Dedifferentiated amniotic fluid mesenchymal stem cell (primary cell): ENCODE measurements around the gene FABP2.
"Not testable (repeated sequence)": the region's sequence is repeated elsewhere in the genome, so short reads cannot be mapped to it uniquely, and the experiment has no call there.

Experiments
- DNase-seq: peaks from one replicate; pipeline ENCODE4 v3.0.0-alpha.2; 2016; ENCODE audit errors: extremely low spot score

Gene FABP2

GRCh38 chr4:119310826-119311225 lies 11.1 kb downstream of the FABP2 start:
- no peak for DNase-seq

DNA sequence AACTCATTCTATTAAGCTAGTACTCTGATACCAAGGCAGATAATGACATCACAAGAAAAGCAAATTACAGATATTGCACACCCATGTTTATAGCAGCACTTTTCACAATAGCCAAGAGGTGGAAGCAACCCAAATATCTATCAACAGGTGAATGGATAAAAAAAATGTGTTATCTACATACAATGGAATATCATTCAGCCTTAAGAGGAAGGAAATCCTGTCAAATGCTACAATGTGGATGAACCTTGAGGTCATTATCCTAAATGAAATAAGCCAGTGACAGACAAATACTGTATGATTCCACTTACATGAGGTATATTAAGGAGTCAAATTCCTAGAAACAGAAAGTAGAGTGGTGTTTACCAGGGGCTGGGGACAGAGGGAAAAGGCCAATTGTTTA lies 14.3 kb downstream of the FABP2 start:
- no peak for DNase-seq

GRCh38 chr4:119304431-119304830 lies 17.5 kb downstream of the FABP2 start:
- no peak for DNase-seq

DNA sequence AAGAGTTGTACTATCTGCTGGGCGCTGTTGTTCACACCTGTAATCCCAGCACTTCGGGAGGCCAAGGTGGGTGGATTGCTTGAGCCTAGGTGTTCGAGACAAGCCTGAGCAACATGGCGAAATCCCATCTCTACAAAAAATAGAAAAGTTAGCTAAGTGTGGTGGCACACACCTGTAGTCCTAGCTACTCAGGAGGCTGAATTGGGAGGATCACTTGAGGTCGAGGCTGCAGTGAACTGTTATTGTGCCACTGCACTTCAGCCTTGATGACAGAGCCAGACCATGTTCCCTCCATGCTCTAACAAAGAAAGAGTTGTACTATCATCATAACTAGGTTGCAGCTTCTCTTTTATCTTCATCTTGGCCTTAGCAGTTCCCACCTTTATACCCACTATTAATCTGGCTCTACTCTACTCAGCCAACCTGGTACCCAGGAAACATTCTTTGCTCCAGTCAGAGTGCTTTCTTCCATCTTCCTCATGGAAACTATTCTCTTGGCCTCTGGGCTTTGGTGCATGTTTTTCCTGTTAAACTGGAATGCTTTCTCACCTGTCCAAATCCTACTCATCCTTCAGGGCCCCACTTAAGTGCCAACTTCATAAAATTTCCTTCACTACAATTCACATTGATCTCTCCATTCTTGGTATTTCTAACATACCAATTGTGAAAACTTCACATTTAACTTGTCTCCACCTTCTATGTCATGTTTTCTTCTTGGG lies 18.2 kb downstream of the FABP2 start:
- DNase-seq = no peak

DNA sequence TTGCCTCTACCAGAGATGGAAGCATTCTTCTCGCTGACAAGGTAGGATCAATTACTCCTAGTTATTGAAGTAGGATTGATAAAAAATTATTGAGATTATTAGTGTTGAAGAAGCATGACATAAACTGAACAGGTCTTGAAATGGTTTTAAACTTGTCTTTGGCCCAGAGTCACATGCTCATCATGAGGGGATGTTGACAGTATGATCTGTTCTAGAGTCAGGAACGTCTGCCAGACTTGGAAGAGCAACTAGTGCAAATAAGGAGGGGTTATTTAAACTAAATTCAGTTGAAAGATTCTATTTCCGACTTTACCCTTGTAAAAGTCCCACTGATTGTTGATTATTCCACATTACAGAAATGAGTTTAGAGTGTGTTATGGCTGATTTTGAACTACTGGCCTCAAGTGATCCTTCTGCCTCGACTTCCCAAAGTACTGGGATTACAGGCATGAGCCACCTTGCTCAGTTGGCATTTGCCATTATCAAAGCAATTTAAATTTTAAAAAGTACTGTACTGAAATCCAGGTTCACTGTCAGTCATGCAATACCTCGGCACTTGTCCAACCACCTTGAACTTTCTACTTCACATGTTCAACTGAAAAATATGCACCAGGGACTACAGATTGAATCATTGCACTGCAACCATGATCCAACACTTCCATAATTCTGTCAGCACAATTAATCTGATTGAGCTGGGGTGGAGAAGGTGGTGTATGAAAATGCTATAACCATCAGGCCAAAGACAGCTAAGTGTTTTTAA lies 19.7 kb downstream of the FABP2 start:
- no peak for DNase-seq

DNA sequence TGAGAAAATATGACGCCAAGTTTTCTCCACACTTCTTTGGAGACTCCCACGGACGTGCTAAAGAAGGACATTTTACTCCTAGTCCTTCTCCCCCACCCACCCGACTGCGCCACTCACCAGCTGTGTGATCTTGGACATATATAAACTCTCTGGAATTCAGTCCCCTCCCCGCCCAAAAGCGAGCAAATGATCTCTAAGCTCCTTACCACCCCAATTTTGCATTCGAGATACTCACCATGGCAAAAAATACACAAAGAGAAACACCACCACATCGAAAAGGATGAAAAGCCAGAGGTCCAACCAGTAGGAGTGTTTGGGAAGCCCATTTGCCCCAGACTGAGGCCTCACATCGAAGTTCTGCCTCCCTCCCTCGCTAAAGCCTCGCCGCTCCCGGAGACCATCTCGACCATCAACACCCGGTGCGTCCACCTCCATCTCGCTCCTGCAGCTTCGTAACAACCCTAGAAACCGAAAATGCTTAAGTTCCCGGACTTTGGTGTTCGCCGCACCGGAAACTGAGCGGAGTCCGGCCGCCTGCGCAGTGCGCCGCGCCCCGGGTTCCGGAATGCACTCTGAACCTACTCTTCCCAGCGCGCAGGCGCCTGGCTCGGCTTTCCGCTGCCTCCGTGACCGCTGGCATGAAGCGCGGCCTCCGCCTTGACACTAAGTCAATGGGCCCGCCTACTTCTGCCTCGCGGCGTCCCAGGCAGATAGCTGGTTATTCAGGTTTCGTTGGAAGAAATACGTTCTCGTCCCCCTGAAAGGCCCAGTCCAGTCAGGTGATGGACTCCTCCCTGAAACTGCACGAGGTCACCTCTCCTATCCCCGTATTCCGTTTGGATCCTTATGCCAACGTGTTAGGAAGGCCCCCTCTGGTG lies 21.6 kb downstream of the FABP2 start:
- peak; percentile 91 for DNase-seq

DNA sequence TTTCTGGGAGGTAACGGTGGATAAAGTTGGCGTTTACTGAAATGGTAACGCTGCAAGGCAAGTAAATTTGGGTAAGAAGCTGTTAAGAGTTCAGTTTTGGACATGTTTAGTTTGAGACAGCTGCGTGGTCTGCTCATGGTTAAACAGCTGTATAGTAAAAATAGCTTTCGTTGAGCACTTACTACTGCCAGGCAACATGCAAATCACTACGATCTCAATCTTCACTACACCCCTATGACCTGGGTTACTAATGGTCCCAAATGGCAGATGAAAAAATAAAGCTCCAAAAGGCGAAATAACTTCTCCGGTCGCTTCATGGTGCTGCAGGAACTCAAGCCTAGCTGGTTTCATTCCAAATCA lies 22.2 kb downstream of the FABP2 start:
- no peak for DNase-seq

GRCh38 chr4:119299260-119299671 lies 22.7 kb downstream of the FABP2 start:
- DNase-seq = no peak

- no peak for DNase-seq
Observed at GRCh38 chr4:119297795-119298194, 24.1 kb downstream of the FABP2 start.

DNA sequence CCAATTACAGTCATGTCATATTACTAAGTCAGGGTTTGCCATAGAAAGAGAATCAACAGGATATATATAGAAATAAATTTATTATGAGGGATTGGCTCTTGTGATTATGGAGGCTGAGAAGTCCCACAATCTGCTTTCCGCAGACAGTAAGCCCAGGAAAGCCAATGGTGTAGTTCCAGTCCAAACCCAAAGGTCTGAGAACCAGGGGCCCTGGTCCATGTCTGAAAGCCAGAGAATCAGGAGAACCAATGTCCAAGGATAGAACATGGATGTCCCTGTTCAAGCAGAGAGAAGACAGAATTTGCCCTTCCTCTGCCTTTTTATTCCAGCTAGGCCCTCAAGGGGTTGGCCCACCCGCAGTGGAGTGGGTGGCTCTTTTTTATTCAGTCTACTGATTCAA lies 25.6 kb downstream of the FABP2 start:
- DNase-seq = no peak

GRCh38 chr4:119290598-119290997 lies 31.3 kb downstream of the FABP2 start:
- no peak for DNase-seq

GRCh38 chr4:119289313-119289712 lies 32.6 kb downstream of the FABP2 start:
- DNase-seq = no peak

- DNase-seq = peak; percentile 94
Observed at GRCh38 chr4:119286377-119287002, 35.4 kb downstream of the FABP2 start.

DNA sequence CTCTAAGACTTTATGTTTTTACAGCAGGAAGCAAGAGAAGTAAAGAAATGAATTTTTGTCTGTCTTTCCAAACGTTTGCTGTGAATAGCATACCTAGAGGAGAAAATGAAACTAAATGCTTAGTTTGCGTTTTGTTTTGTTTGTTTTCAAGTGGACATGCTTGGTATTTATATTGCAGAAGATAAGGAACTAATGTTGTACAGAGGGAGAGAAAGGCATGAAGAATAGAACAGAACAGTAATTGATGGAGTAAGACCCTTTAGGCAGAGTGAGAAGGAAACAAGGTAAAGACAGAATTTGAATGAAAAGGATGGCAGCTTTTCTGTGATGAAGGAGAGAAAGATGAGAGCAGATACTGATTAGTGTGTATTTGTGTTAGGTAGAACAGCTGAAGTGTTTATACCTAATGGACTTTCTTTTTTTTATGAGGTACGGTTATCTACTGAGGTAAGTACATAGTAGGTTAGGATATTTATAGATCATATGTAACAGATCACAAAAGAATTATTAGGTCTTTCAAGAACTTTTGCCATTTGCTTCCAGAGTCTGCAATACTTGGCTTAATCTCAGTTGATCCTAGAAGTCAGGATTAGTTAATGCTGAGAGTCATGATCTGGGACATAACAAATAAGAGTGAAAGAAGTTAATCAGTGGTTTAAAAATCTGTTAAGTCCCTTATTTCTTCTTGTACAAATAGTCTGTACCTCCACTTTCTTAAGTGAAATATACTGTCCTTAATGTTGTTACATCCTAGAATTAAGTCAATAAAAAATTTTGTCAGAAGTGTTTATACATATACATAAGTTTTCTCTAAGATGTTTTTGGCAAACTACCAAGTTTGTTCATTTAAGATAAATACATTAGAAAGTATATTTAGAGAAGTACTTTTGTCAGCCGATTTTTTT lies 36.8 kb downstream of the FABP2 start:
- no peak for DNase-seq

GRCh38 chr4:119281393-119281792 lies 40.5 kb downstream of the FABP2 start:
- no peak for DNase-seq

DNA sequence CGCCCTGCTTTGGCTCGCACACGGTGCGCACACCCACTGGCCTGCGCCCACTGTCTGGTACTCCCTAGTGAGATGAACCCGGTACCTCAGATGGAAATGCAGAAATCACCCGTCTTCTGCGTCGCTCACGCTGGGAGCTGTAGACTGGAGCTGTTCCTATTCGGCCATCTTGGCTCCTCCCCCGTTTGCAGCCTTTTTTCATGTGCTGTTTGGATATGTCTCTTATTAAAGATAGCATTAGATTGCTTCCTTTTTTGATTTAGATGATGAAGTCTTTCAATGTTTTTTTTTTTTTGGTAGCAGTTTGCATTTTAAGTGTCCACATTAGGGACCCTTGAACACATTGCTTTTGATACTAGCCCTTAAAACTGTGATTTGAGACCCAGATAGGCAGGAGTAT lies 42.0 kb downstream of the FABP2 start:
- not testable (repeated sequence) for DNase-seq

- not testable (repeated sequence) for DNase-seq
Observed at GRCh38 chr4:119279541-119279940, 42.4 kb downstream of the FABP2 start.

GRCh38 chr4:119271361-119272085 lies 50.4 kb downstream of the FABP2 start:
- no peak for DNase-seq

DNA sequence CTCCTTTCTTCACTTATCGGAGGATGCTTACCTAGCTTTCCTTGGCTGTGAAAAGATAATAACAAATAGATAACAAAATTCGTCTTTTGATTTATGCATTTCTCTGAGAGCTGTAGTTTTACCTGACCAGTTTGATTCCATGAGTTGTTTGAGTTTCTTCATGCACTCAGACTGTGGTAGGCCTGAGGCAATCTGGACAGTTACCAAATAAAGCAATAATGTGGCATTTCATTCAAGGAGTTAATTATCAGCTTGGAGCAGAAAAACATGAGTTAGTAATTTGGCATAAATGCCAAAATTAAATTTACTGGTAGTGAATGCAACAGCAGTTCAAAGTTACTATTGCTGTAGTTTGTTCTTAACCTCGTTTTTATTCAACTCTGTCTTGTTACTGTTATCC lies 53.5 kb downstream of the FABP2 start:
- DNase-seq = no peak
